HEK293 (cell line): ENCODE data around the gene TMEM185A.
A peak's percentile ranks its signal among the peaks of the same experiment; 100 is the strongest.

Source experiments
- CTCF ChIA-PET: fragments of 350-600 bp; formaldehyde crosslinking; extraction: SDS; loops from one replicate; lab custom pipeline; 2021; ENCODE audit warnings: antibody characterized with exemption; lab: Yijun Ruan, JAX
- POLR2A ChIA-PET: fragments of 300-600 bp; formaldehyde crosslinking; extraction: SDS; loops from one replicate; lab custom pipeline; 2020; ENCODE audit warnings: antibody characterized with exemption, inconsistent platforms; lab: Yijun Ruan, JAX
- H3K27ac ChIP-seq: fragments of 200-500 bp; sonication (Bioruptor generic); 2 replicates; pipeline ENCODE4 v1.5.1; 2014; ENCODE audit warnings: low read depth, low read length, control low read depth, inconsistent platforms; ENCODE audit errors: extremely low read depth
- H3K36me3 ChIP-seq, 2 experiments: fragments of 200-500 bp in 1 of 2; sonication (Bioruptor generic) in 1 of 2; 1 replicate in 1 of 2; 2 replicates in 1 of 2; pipeline ENCODE4 v1.5.1; 2014 to 2017; ENCODE audit warnings: inconsistent platforms in 2 of 2, low read length in 2 of 2; ENCODE audit not compliant: control insufficient read depth in 2 of 2, insufficient read depth in 1 of 2
- H3K4me1 ChIP-seq: fragments of 200-500 bp; sonication (Bioruptor generic); 2 replicates; pipeline ENCODE4 v1.5.1; 2014; ENCODE audit warnings: mild to moderate bottlenecking, low read length, inconsistent platforms; ENCODE audit not compliant: control insufficient read depth, insufficient read depth
- H3K4me3 ChIP-seq: 2 replicates; pipeline ENCODE4 v1.5.1; 2011; ENCODE audit warnings: low read depth, mild to moderate bottlenecking, control low read depth, low read length, moderate library complexity
- H3K9me3 ChIP-seq: fragments of 200-500 bp; sonication (Bioruptor generic); 2 replicates; pipeline ENCODE4 v1.5.1; 2014; ENCODE audit warnings: low read depth, low read length, inconsistent platforms; ENCODE audit not compliant: control insufficient read depth, insufficient read depth
- HIC1 ChIP-seq: fragments of 450-650 bp; formaldehyde crosslinking; IDR thresholded peaks from 2 replicates; pipeline ENCODE4 v1.5.1; 2016; ENCODE audit warnings: missing biosample characterization, missing genetic modification characterization
- IKZF3 ChIP-seq: fragments of 450-650 bp; IDR thresholded peaks from 2 replicates; pipeline ENCODE4 v1.5.0; 2018; ENCODE audit warnings: missing biosample characterization, mild to moderate bottlenecking, missing genetic modification characterization, moderate library complexity
- KLF1 ChIP-seq: fragments of 450-650 bp; formaldehyde crosslinking; IDR thresholded peaks from 2 replicates; pipeline ENCODE4 v1.5.1; 2016; ENCODE audit warnings: missing biosample characterization, missing genetic modification characterization
- KLF8 ChIP-seq: fragments of 450-650 bp; formaldehyde crosslinking; IDR thresholded peaks from 2 replicates; pipeline ENCODE4 v1.5.1; 2016; ENCODE audit warnings: missing biosample characterization, missing genetic modification characterization
- OSR2 ChIP-seq: fragments of 450-650 bp; formaldehyde crosslinking; IDR thresholded peaks from 2 replicates; pipeline ENCODE4 v1.5.1; 2016; ENCODE audit warnings: missing biosample characterization, missing genetic modification characterization
- PRDM6 ChIP-seq: fragments of 450-650 bp; formaldehyde crosslinking; IDR thresholded peaks from 2 replicates; pipeline ENCODE4 v1.5.1; 2017; ENCODE audit warnings: missing biosample characterization, missing genetic modification characterization
- REPIN1 ChIP-seq: fragments of 450-650 bp; formaldehyde crosslinking; IDR thresholded peaks from 2 replicates; pipeline ENCODE4 v1.5.1; 2017; ENCODE audit warnings: missing biosample characterization, missing genetic modification characterization, low read depth
- SCRT1 ChIP-seq: fragments of 450-650 bp; formaldehyde crosslinking; IDR thresholded peaks from 2 replicates; pipeline ENCODE4 v1.5.1; 2016; ENCODE audit warnings: missing biosample characterization, missing genetic modification characterization, borderline replicate concordance
- TCF7L2 ChIP-seq: IDR thresholded peaks from 2 replicates; pipeline ENCODE4 v1.6.1; 2011; ENCODE audit warnings: low read depth, mild to moderate bottlenecking, inconsistent platforms, low read length, moderate library complexity, borderline replicate concordance
- ZBTB1 ChIP-seq: fragments of 450-650 bp; formaldehyde crosslinking; IDR thresholded peaks from 2 replicates; pipeline ENCODE4 v1.5.1; 2016; ENCODE audit warnings: missing biosample characterization, missing genetic modification characterization
- ZBTB48 ChIP-seq: fragments of 450-650 bp; formaldehyde crosslinking; IDR thresholded peaks from 2 replicates; pipeline ENCODE4 v1.5.1; 2016; ENCODE audit warnings: missing biosample characterization, missing genetic modification characterization
- ZFHX2 ChIP-seq: fragments of 450-650 bp; formaldehyde crosslinking; conservative IDR thresholded peaks from 2 replicates; pipeline ENCODE4 v1.5.1; 2016; ENCODE audit warnings: missing biosample characterization, missing genetic modification characterization
- ZFP69B ChIP-seq: fragments of 450-650 bp; formaldehyde crosslinking; IDR thresholded peaks from 2 replicates; pipeline ENCODE4 v1.5.1; 2016; ENCODE audit warnings: missing biosample characterization, missing genetic modification characterization
- ZIC2 ChIP-seq: fragments of 450-650 bp; formaldehyde crosslinking; IDR thresholded peaks from 2 replicates; pipeline ENCODE4 v1.5.1; 2016; ENCODE audit warnings: missing biosample characterization, missing genetic modification characterization
- ZNF114 ChIP-seq: fragments of 450-650 bp; formaldehyde crosslinking; IDR thresholded peaks from 2 replicates; pipeline ENCODE4 v1.5.0; 2017; ENCODE audit warnings: missing biosample characterization, missing genetic modification characterization
- ZNF132 ChIP-seq: fragments of 450-650 bp; formaldehyde crosslinking; IDR thresholded peaks from 2 replicates; pipeline ENCODE4 v1.5.1; 2017; ENCODE audit warnings: missing biosample characterization, missing genetic modification characterization, borderline replicate concordance
- ZNF174 ChIP-seq: fragments of 450-650 bp; formaldehyde crosslinking; IDR thresholded peaks from 2 replicates; pipeline ENCODE4 v1.5.0; 2017; ENCODE audit warnings: missing biosample characterization, mild to moderate bottlenecking, missing genetic modification characterization
- ZNF2 ChIP-seq: fragments of 450-650 bp; formaldehyde crosslinking; IDR thresholded peaks from 2 replicates; pipeline ENCODE4 v1.5.1; 2016; ENCODE audit warnings: missing biosample characterization, missing genetic modification characterization
- ZNF211 ChIP-seq: fragments of 450-650 bp; formaldehyde crosslinking; IDR thresholded peaks from 2 replicates; pipeline ENCODE4 v1.5.1; 2016; ENCODE audit warnings: low read depth, missing biosample characterization, missing genetic modification characterization
- ZNF354C ChIP-seq: fragments of 450-650 bp; formaldehyde crosslinking; IDR thresholded peaks from 2 replicates; pipeline ENCODE4 v1.5.1; 2016; ENCODE audit warnings: missing biosample characterization, missing genetic modification characterization, low read depth, borderline replicate concordance
- ZNF48 ChIP-seq: fragments of 450-650 bp; formaldehyde crosslinking; IDR thresholded peaks from 2 replicates; pipeline ENCODE4 v1.5.1; 2016; ENCODE audit warnings: missing biosample characterization, missing genetic modification characterization
- ZNF560 ChIP-seq: fragments of 450-650 bp; formaldehyde crosslinking; IDR thresholded peaks from 2 replicates; pipeline ENCODE4 v1.5.1; 2017; ENCODE audit warnings: missing biosample characterization, missing genetic modification characterization, borderline replicate concordance
- ZNF561 ChIP-seq: fragments of 450-650 bp; IDR thresholded peaks from 2 replicates; pipeline ENCODE4 v1.5.1; 2018; ENCODE audit warnings: missing biosample characterization, missing genetic modification characterization, borderline replicate concordance
- ZNF623 ChIP-seq: fragments of 450-650 bp; formaldehyde crosslinking; IDR thresholded peaks from 2 replicates; pipeline ENCODE4 v1.5.1; 2016; ENCODE audit warnings: missing biosample characterization, missing genetic modification characterization
- ZNF624 ChIP-seq: fragments of 450-650 bp; formaldehyde crosslinking; IDR thresholded peaks from 2 replicates; pipeline ENCODE4 v1.5.1; 2017; ENCODE audit warnings: missing biosample characterization, missing genetic modification characterization
- TF ChIP-seq, protein P1 (sequence below): fragments of 450-650 bp; formaldehyde crosslinking; IDR thresholded peaks from 2 replicates; pipeline ENCODE4 v1.5.1; 2016; ENCODE audit warnings: missing biosample characterization, missing genetic modification characterization

TMEM185A gene

DNA sequence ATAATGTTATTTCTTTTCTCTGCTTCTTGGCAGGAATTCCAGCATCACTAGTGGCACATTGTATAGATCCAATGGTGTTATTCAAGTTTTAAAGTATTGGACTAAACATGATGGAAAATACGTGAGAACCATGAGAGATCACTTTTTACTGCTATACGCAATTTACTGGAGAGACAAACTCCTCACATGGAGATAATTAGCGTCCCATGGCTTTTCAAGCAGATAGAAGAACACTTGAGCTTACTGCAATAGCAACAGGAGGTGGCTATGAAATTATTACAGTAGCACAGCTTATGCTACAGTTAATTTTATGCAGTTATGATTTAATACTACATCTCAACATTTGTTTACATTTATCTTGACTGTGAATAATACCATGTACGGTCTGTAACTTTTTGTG lies 11.9 kb upstream of the TMEM185A start:
- TF ChIP-seq ZNF48 (no peak), OSR2 (tag by site-specific recombination) (peak; percentile 58; the same call in 1 of the 2 replicates), ZNF211 (tag by site-specific recombination) (no peak), ZNF174 (tag by site-specific recombination) (no peak), TCF7L2 (no peak), ZIC2 (tag by site-specific recombination) (peak; percentile 47), ZNF2 (no peak), ZBTB1 (tag by site-specific recombination) (no peak), ZNF354C (tag by site-specific recombination) (no peak), IKZF3 (tag by site-specific recombination) (no peak), PRDM6 (peak; percentile 64), ZNF132 (tag by site-specific recombination) (no peak), ZNF561 (tag by site-specific recombination) (no peak)
- TF ChIP-seq, protein P1, sequence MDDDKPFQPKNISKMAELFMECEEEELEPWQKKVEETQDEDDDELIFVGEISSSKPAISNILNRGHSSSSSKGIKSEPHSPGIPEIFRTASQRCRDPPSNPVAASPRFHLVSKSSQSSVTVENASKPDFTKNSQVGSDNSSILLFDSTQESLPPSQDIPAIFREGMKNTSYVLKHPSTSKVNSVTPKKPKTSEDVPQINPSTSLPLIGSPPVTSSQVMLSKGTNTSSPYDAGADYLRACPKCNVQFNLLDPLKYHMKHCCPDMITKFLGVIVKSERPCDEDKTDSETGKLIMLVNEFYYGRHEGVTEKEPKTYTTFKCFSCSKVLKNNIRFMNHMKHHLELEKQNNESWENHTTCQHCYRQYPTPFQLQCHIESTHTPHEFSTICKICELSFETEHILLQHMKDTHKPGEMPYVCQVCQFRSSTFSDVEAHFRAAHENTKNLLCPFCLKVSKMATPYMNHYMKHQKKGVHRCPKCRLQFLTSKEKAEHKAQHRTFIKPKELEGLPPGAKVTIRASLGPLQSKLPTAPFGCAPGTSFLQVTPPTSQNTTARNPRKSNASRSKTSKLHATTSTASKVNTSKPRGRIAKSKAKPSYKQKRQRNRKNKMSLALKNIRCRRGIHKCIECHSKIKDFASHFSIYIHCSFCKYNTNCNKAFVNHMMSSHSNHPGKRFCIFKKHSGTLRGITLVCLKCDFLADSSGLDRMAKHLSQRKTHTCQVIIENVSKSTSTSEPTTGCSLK = no peak
- no peaks in the 10 kb centered on the region for H3K36me3 ChIP-seq
- no peaks in the 10 kb centered on the region for H3K9me3 ChIP-seq
- no peak overlapping the region for H3K4me3 ChIP-seq
- ChIA-PET POLR2A (no interaction called here), CTCF (interaction anchor here (0.6 to 1.4 kb wide), 3 partner anchors 18 to 117 kb away, joined by 3 to 6 read pairs (median 4); no protein-coding TSS in a partner anchor)
- no peaks in the 10 kb centered on the region for H3K4me1 ChIP-seq
- no peak overlapping the region for H3K27ac ChIP-seq

- TF ChIP-seq PRDM6 (0 out of 2 replicates have a peak, but pooled peaks have one; percentile 25), KLF1 (tag by site-specific recombination) (no peak)
- TF ChIP-seq, all 188 proteins: peak for 1
- ChIA-PET POLR2A (no interaction called here), CTCF (no interaction called here)
- Histone ChIP-seq H3K4me1 (no peaks in the 10 kb centered on the region), H3K27ac (no peak overlapping the region), H3K9me3 (no peaks in the 10 kb centered on the region), H3K4me3 (no peak overlapping the region), H3K36me3 (no peaks in the 10 kb centered on the region)
These were observed 10.2 kb upstream of the TMEM185A start for GRCh38 chrX:149641835-149642234.

GRCh38 chrX:149641432-149641831 lies 9.8 kb upstream of the TMEM185A start:
- ChIA-PET CTCF (interaction anchor here (0.7 kb wide), 1 partner anchor 32 kb away, joined by 3 read pairs; no protein-coding TSS in a partner anchor), POLR2A (no interaction called here)
- H3K9me3 ChIP-seq = no peaks in the 10 kb centered on the region
- H3K4me3 ChIP-seq = no peak overlapping the region
- H3K4me1 ChIP-seq = no peaks in the 10 kb centered on the region
- H3K36me3 ChIP-seq = no peaks in the 10 kb centered on the region
- no peak overlapping the region for H3K27ac ChIP-seq
- TF ChIP-seq KLF8 (tag by site-specific recombination) (no peak), ZNF623 (tag by site-specific recombination) (no peak), ZNF560 (tag by site-specific recombination) (no peak), ZNF132 (tag by site-specific recombination) (no peak), ZFP69B (tag by site-specific recombination) (no peak), ZNF624 (tag by site-specific recombination) (no peak), ZFHX2 (tag by site-specific recombination) (no peak), SCRT1 (tag by site-specific recombination) (no peak), ZIC2 (tag by site-specific recombination) (no peak), REPIN1 (tag by site-specific recombination) (no peak), HIC1 (no peak), ZNF48 (no peak), ZBTB48 (tag by site-specific recombination) (no peak), ZNF114 (tag by site-specific recombination) (no peak)
